A549 (cell line): ENCODE data around the gene COBL. TPM values are rescaled to one million over a fixed set of nuclear protein-coding genes. Genes with fewer than 3 reads are reported as not detected.

ENCODE experiments used
- ATAC-seq, 2 experiments: fragments of 200-7000 bp in 1 of 2; fragments of >200 bp in 1 of 2; cut with Nextera tagmentation in 1 of 2; cut with Tn5 transposase in 1 of 2; 3 replicates each; pipeline versions ENCODE4 v1.8.0 to v1.9.1; 2018 to 2020; ENCODE audit warnings: mild to moderate bottlenecking in 1 of 2, moderate library complexity in 1 of 2
- CTCF ChIA-PET: fragments of 300-600 bp; sonication (Branson Sonifier 250); formaldehyde crosslinking; extraction: SDS; loops from one replicate; lab custom pipeline; 2021; ENCODE audit warnings: antibody characterized with exemption, inconsistent platforms; lab: Yijun Ruan, JAX
- POLR2A ChIA-PET: fragments of 350-600 bp; formaldehyde crosslinking; extraction: SDS; loops from one replicate; lab custom pipeline; 2021; ENCODE audit warnings: antibody characterized with exemption, inconsistent platforms; lab: Yijun Ruan, JAX
- DNase-seq, 2 experiments: peaks; one replicate each; pipeline versions ENCODE4 v3.0.0 to v3.0.0-alpha.2; 2011 to 2016; ENCODE audit warnings: low read depth in 1 of 2, low spot score in 1 of 2
- FAIRE-seq: peaks from 2 replicates; lab custom pipeline; 2011; peaks lifted over from hg19 to GRCh38; lab: Jason Lieb, UNC
- H3K27ac ChIP-seq, 2 experiments: fragments of >200 bp; sonication (Bioruptor Twin); formaldehyde crosslinking; 3 replicates each; pipeline ENCODE4 v1.5.1; 2016 to 2017
- H3K4me1 ChIP-seq: fragments of >200 bp; sonication (Bioruptor Twin); formaldehyde crosslinking; 3 replicates; pipeline ENCODE4 v1.6.1; 2016
- H3K4me2 ChIP-seq: fragments of >200 bp; sonication (Bioruptor Twin); formaldehyde crosslinking; 3 replicates; pipeline ENCODE4 v1.6.1; 2016
- H3K4me3 ChIP-seq: fragments of >200 bp; sonication (Bioruptor Twin); formaldehyde crosslinking; 3 replicates; pipeline ENCODE4 v1.5.1; 2016
- H3K9me3 ChIP-seq: fragments of >200 bp; sonication (Bioruptor Twin); formaldehyde crosslinking; 3 replicates; pipeline ENCODE4 v1.6.1; 2016
- CBX8 ChIP-seq: fragments of 200-600 bp; sonication (generic); IDR thresholded peaks from 2 replicates; pipeline ENCODE4 v1.6.1; 2016
- CEBPB ChIP-seq, 2 experiments: fragments of >200 bp in 1 of 2; sonication (Bioruptor Twin) in 1 of 2; formaldehyde crosslinking in 1 of 2; IDR thresholded peaks; 2 replicates each; pipeline ENCODE4 v1.6.1; 2012 to 2016
- CHD2 ChIP-seq: fragments of 150-350 bp; IDR thresholded peaks from 2 replicates; pipeline ENCODE4 v1.6.1; 2014; ENCODE audit warnings: low read length; ENCODE audit not compliant: partially characterized antibody
- EHF ChIP-seq: fragments of 250-450 bp; sonication (Bioruptor Pico); IDR thresholded peaks from 2 replicates; pipeline ENCODE4 v1.5.0; 2020; ENCODE audit warnings: mild to moderate bottlenecking
- FOSL2 ChIP-seq, 2 experiments: fragments of 450-650 bp in 1 of 2; fragments of >200 bp in 1 of 2; sonication (Bioruptor Twin) in 1 of 2; formaldehyde crosslinking; IDR thresholded peaks; 2 replicates each; pipeline versions ENCODE4 v1.5.0 to v1.6.1; 2016 to 2020; ENCODE audit warnings: mild to moderate bottlenecking in 1 of 2, moderate library complexity in 1 of 2
- GATA3 ChIP-seq: IDR thresholded peaks from 2 replicates; pipeline ENCODE4 v1.6.1; 2012; ENCODE audit warnings: borderline replicate concordance
- HEYL ChIP-seq: fragments of 250-450 bp; sonication (Bioruptor Pico); IDR thresholded peaks from 2 replicates; pipeline ENCODE4 v1.8.0; 2021; ENCODE audit warnings: mild to moderate bottlenecking, moderate library complexity
- HOXA7 ChIP-seq: fragments of 250-450 bp; sonication (Bioruptor Pico); IDR thresholded peaks from 2 replicates; pipeline ENCODE4 v1.5.0; 2020; ENCODE audit warnings: mild to moderate bottlenecking, moderate library complexity
- HOXB13 ChIP-seq: fragments of 250-450 bp; sonication (Bioruptor Pico); IDR thresholded peaks from 2 replicates; pipeline ENCODE4 v1.5.0; 2020; ENCODE audit warnings: low read depth, mild to moderate bottlenecking, moderate library complexity
- HOXB5 ChIP-seq: fragments of 250-450 bp; sonication (Bioruptor Pico); IDR thresholded peaks from 2 replicates; pipeline ENCODE4 v1.5.0; 2020; ENCODE audit warnings: mild to moderate bottlenecking, moderate library complexity
- KDM5A ChIP-seq: fragments of 200-600 bp; sonication (generic); IDR thresholded peaks from 2 replicates; pipeline ENCODE4 v1.6.1; 2016; ENCODE audit warnings: antibody characterized with exemption, mild to moderate bottlenecking
- MAZ ChIP-seq: fragments of 150-350 bp; IDR thresholded peaks from 2 replicates; pipeline ENCODE4 v1.6.1; 2014; ENCODE audit warnings: antibody characterized with exemption, low read depth, low read length, borderline replicate concordance
- MYC ChIP-seq: IDR thresholded peaks from 2 replicates; pipeline ENCODE4 v1.6.1; 2012; ENCODE audit warnings: mild to moderate bottlenecking, inconsistent platforms, low read length, improper control_type of control experiment, borderline replicate concordance
- NFE2L2 ChIP-seq: fragments of 150-350 bp; conservative IDR thresholded peaks from 2 replicates; pipeline ENCODE4 v1.6.1; 2014; ENCODE audit warnings: low read length
- NPAS2 ChIP-seq: fragments of 250-450 bp; sonication (Bioruptor Pico); IDR thresholded peaks from 2 replicates; pipeline ENCODE4 v1.8.0; 2022; ENCODE audit warnings: mild to moderate bottlenecking, moderate library complexity, borderline replicate concordance
- NR3C1 ChIP-seq: fragments of >200 bp; sonication (Bioruptor Twin); formaldehyde crosslinking; IDR thresholded peaks from 3 replicates; pipeline ENCODE4 v1.6.1; 2017
- POLR2A ChIP-seq: IDR thresholded peaks from 2 replicates; pipeline ENCODE4 v1.6.1; 2012; ENCODE audit warnings: mild to moderate bottlenecking, low read length
- RAD21 ChIP-seq, 2 experiments: fragments of >200 bp in 1 of 2; sonication (Bioruptor Twin) in 1 of 2; formaldehyde crosslinking in 1 of 2; IDR thresholded peaks in 1 of 2; conservative IDR thresholded peaks in 1 of 2; 2 replicates in 1 of 2; 3 replicates in 1 of 2; pipeline ENCODE4 v1.6.1; 2012 to 2018; ENCODE audit warnings: inconsistent platforms in 1 of 2
- RARB ChIP-seq: fragments of 250-450 bp; sonication (Bioruptor Pico); IDR thresholded peaks from 2 replicates; pipeline ENCODE4 v1.8.0; 2021; ENCODE audit warnings: mild to moderate bottlenecking, moderate library complexity
- RFX5 ChIP-seq: fragments of 450-650 bp; IDR thresholded peaks from 2 replicates; pipeline ENCODE4 v1.7.1; 2014; ENCODE audit warnings: antibody characterized with exemption, mild to moderate bottlenecking, moderate library complexity
- SMC3 ChIP-seq: fragments of >200 bp; sonication (Bioruptor Twin); formaldehyde crosslinking; IDR thresholded peaks from 3 replicates; pipeline ENCODE4 v1.6.1; 2018; ENCODE audit warnings: inconsistent platforms
- SREBF2 ChIP-seq: fragments of 450-650 bp; IDR thresholded peaks from 2 replicates; pipeline ENCODE4 v1.6.1; 2014; ENCODE audit warnings: mild to moderate bottlenecking, moderate library complexity
- TP53 ChIP-seq: fragments of 250-450 bp; sonication (Bioruptor Pico); IDR thresholded peaks from 2 replicates; pipeline ENCODE4 v1.5.0; 2021; ENCODE audit warnings: mild to moderate bottlenecking, moderate library complexity
- ZNF302 ChIP-seq: fragments of 250-450 bp; sonication (Bioruptor Pico); IDR thresholded peaks from 2 replicates; pipeline ENCODE4 v1.9.0; 2021; ENCODE audit warnings: inconsistent platforms, mild to moderate bottlenecking, moderate library complexity
- ZSCAN20 ChIP-seq: fragments of 250-450 bp; sonication (Bioruptor Pico); IDR thresholded peaks from 2 replicates; pipeline ENCODE4 v1.8.0; 2022; ENCODE audit warnings: mild to moderate bottlenecking, moderate library complexity
- WGBS: methylation state at CpG from one replicate; pipeline ENCODE4 v1.1.6; 2017; ENCODE audit errors: missing lambda C conversion rate; 5-methylcytosine and 5-hydroxymethylcytosine counted together
- polyA plus RNA-seq, 4 experiments: library from polyadenylated mRNA; depleted of rRNA in 3 of 4; stranded (reverse); fragments of >200 nt; fragmentation: RNase III in 1 of 4; extraction: RNeasy Plus Mini Kit Qiagen cat#74134 plus additional on column Dnase treatment in 1 of 4; gene quantifications; 2 replicates in 3 of 4; 3 replicates in 1 of 4; pipeline ENCODE4 v1.2.3, GENCODE V29; 2011 to 2017
- TF ChIP-seq, protein P1 (sequence below): fragments of 250-450 bp; sonication (Bioruptor Pico); IDR thresholded peaks from 2 replicates; pipeline ENCODE4 v1.5.0; 2020; ENCODE audit warnings: low read depth, mild to moderate bottlenecking, moderate library complexity
- TF ChIP-seq, protein P2 (sequence below): fragments of >200 bp; sonication (Bioruptor Twin); formaldehyde crosslinking; IDR thresholded peaks from 2 replicates; pipeline ENCODE4 v1.6.1; 2016
- TF ChIP-seq, protein P3 (sequence below): fragments of 250-450 bp; sonication (Bioruptor Pico); IDR thresholded peaks from 2 replicates; pipeline ENCODE4 v1.5.0; 2021; ENCODE audit warnings: mild to moderate bottlenecking, moderate library complexity, borderline replicate concordance
- TF ChIP-seq, protein P4 (sequence below): fragments of >200 bp; sonication (Bioruptor Twin); formaldehyde crosslinking; IDR thresholded peaks from 3 replicates; pipeline ENCODE4 v1.5.1; 2016
- TF ChIP-seq, protein P5 (sequence below): IDR thresholded peaks from 2 replicates; pipeline ENCODE4 v1.6.1; 2012

Gene COBL
- polyA plus RNA-seq, 2 of the 4 experiments (the other 2 are of a cell fraction), result 1.5 to 7.4 TPM

DNA sequence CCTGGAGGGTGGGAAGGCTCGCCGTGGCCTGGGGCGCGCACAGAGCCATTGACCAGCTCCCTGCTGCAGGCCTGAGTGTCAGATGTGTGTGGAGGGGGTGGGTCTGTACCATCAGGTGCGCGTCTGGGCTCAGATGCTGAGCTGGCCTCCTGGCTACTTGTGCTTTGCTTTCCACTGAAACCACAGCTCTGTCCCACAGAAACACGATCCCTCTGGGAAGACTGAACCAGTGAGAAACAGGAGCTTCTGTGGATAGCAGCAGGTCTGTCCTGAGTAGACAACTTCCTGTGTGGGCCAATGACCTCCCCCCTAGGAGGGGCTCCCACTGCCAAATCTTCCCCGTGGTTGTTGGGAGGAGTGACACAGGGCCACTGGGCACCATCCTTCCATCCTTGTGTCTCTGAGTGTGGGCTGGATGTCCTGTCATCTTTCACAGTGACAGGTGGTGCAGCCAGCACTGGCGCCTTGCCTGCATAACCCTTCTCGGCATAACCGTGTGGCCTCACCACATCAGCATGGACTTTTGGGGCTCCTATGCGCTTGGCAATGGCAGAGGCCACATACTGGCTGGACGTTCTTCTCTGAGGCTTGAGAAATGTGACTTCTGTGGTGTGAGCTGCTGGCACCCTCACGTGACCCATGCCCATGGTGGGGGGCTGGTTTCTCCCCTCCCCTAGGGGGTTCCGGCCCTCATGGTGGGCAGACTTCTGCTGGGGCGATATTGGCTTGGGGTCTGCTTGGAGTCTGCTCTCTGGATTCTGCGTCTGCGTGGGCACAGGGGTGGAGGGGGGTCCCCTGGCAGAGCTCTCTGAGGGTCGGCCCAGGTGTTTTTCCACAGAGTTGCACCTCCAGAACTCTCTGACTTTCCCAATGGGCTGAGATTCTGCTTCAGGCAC is 288.4 kb downstream of the COBL start:
- no peak overlapping the region for H3K4me2 ChIP-seq
- WGBS, result 91% methylated on average over 16 of the region's 19 CpGs
- no peak overlapping the region for H3K4me3 ChIP-seq
- no peak for ATAC-seq
- H3K4me1 ChIP-seq, result no peaks in the 10 kb centered on the region; the same call in 2 of the 3 replicates
- H3K9me3 ChIP-seq, result no peaks in the 10 kb centered on the region
- DNase-seq, result no peak
- no peak for FAIRE-seq
- H3K27ac ChIP-seq, result no peak overlapping the region
- POLR2A ChIA-PET, result no interaction called here
- CTCF ChIA-PET, result interaction anchor here (1.0 kb wide), 1 partner anchor 9 kb away, joined by 3 read pairs; no protein-coding TSS in a partner anchor
- TF ChIP-seq ZSCAN20 (CRISPR knock-in tag) (no peak), HOXB13 (CRISPR knock-in tag) (no peak), FOSL2 (IDR thresholded peaks at IDR 0.05) (no peak), FOSL2 (CRISPR knock-in tag; IDR thresholded peaks at IDR 0.05) (no peak), RFX5 (no peak), HEYL (CRISPR knock-in tag) (no peak), NFE2L2 (no peak), NR3C1 (no peak), EHF (no peak), TP53 (CRISPR knock-in tag) (no peak), SMC3 (no peak), ZNF302 (CRISPR knock-in tag) (no peak), HOXA7 (CRISPR knock-in tag) (no peak), CBX8 (no peak), CEBPB (IDR thresholded peaks at IDR 0.05) (no peak), POLR2A (no peak)
- TF ChIP-seq, protein P1, sequence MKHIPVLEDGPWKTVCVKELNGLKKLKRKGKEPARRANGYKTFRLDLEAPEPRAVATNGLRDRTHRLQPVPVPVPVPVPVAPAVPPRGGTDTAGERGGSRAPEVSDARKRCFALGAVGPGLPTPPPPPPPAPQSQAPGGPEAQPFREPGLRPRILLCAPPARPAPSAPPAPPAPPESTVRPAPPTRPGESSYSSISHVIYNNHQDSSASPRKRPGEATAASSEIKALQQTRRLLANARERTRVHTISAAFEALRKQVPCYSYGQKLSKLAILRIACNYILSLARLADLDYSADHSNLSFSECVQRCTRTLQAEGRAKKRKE (CRISPR knock-in tag), result no peak

DNA sequence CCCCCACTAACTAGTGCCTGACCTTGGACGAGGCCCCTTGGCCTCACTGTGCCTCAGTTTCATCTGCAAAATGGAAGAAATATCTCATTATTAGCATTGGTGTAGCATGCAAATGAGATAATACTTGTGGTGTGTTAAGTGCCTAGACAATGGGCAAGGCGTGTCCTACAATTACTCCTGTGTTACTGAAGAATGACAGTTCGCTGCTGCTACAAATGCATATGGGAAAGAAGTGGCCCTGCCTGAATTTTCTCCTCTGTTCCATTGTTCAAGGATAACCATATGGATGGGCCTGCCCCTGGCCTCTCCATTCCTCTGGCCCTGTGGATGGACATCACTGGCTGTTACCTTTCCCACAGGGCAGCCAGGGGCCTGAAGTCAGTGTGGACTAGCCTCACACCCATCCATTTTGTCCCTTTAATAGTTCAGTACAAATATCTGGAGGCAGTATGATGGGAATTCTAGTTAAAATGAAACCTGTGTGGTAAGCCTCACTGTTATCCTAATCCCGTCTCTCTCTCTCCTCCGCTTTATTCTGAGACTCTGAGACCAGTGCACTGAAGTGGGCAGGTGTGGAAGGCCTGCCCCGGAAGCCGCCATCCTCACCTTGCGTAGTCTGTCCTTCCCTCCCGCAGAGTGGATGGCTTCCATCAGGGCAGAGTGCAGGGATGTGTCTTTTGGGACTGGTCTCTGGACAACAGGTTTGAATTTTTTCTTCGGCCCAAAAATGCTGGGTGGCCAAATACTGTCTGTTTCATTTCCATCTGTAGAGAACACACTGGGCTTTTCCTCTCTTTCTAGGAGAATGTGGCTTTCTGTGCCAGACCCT is 289.3 kb downstream of the COBL start:
- ChIA-PET POLR2A (no interaction called here), CTCF (no interaction called here)
- Histone ChIP-seq H3K4me2 (no peak overlapping the region), H3K27ac (no peak overlapping the region), H3K4me1 (no peaks in the 10 kb centered on the region), H3K4me3 (no peak overlapping the region), H3K9me3 (no peaks in the 10 kb centered on the region)
- TF ChIP-seq HOXB5 (CRISPR knock-in tag), result no peak
- no peak for TF ChIP-seq NPAS2 (CRISPR knock-in tag)
- no peak for TF ChIP-seq NFE2L2
- no peak for TF ChIP-seq GATA3
- TF ChIP-seq KDM5A, result no peak
- TF ChIP-seq, protein P2, sequence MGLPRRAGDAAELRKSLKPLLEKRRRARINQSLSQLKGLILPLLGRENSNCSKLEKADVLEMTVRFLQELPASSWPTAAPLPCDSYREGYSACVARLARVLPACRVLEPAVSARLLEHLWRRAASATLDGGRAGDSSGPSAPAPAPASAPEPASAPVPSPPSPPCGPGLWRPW, result no peak
- 92% methylated on average over 10 of the region's 10 CpGs for WGBS
- no peak for DNase-seq
- FAIRE-seq, result no peak
- no peak for ATAC-seq

DNA sequence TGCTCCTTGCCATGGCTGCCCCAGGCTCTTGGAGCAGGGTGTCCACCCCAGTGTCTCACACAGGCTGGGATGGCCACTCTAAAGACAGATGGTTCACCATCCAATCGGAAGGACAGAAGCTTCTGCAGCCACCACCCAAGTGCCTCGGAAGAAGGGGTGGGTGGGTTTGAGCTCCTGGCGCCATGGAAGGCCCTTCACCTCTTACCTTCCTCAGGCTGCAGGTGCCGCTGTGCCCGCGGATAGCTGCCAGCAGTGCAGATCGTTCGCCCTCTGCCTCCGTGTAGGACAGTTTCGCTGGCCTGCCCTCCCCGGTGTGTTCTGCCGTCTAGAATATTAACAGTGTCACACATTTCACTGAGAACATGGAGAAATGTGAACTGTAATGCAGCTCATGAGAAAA is 290.3 kb downstream of the COBL start:
- 92% methylated on average over 10 of the region's 12 CpGs for WGBS
- DNase-seq, result no peak
- no peaks in the 10 kb centered on the region for H3K9me3 ChIP-seq
- H3K4me3 ChIP-seq, result no peak overlapping the region
- no peak for ATAC-seq
- FAIRE-seq, result no peak
- no peak overlapping the region for H3K27ac ChIP-seq
- H3K4me1 ChIP-seq, result no peaks in the 10 kb centered on the region
- CTCF ChIA-PET, result no interaction called here
- H3K4me2 ChIP-seq, result no peak overlapping the region
- POLR2A ChIA-PET, result no interaction called here
- TF ChIP-seq RAD21 (conservative IDR thresholded peaks at IDR 0.05 in 1 of 2, IDR thresholded peaks at IDR 0.05 in 1 of 2) (no peak), MYC (no peak), ZNF302 (CRISPR knock-in tag) (no peak), RARB (CRISPR knock-in tag) (no peak), SREBF2 (no peak), CBX8 (no peak), CHD2 (no peak), MAZ (no peak)
- TF ChIP-seq, protein P3, sequence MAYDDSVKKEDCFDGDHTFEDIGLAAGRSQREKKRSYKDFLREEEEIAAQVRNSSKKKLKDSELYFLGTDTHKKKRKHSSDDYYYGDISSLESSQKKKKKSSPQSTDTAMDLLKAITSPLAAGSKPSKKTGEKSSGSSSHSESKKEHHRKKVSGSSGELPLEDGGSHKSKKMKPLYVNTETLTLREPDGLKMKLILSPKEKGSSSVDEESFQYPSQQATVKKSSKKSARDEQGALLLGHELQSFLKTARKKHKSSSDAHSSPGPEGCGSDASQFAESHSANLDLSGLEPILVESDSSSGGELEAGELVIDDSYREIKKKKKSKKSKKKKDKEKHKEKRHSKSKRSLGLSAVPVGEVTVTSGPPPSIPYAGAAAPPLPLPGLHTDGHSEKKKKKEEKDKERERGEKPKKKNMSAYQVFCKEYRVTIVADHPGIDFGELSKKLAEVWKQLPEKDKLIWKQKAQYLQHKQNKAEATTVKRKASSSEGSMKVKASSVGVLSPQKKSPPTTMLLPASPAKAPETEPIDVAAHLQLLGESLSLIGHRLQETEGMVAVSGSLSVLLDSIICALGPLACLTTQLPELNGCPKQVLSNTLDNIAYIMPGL, result no peak
- TF ChIP-seq, protein P4, sequence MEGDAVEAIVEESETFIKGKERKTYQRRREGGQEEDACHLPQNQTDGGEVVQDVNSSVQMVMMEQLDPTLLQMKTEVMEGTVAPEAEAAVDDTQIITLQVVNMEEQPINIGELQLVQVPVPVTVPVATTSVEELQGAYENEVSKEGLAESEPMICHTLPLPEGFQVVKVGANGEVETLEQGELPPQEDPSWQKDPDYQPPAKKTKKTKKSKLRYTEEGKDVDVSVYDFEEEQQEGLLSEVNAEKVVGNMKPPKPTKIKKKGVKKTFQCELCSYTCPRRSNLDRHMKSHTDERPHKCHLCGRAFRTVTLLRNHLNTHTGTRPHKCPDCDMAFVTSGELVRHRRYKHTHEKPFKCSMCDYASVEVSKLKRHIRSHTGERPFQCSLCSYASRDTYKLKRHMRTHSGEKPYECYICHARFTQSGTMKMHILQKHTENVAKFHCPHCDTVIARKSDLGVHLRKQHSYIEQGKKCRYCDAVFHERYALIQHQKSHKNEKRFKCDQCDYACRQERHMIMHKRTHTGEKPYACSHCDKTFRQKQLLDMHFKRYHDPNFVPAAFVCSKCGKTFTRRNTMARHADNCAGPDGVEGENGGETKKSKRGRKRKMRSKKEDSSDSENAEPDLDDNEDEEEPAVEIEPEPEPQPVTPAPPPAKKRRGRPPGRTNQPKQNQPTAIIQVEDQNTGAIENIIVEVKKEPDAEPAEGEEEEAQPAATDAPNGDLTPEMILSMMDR, result no peak
- TF ChIP-seq, protein P5, sequence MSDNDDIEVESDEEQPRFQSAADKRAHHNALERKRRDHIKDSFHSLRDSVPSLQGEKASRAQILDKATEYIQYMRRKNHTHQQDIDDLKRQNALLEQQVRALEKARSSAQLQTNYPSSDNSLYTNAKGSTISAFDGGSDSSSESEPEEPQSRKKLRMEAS, result no peak
